ENCODE data around the gene VPS52.

Gene VPS52

DNA sequence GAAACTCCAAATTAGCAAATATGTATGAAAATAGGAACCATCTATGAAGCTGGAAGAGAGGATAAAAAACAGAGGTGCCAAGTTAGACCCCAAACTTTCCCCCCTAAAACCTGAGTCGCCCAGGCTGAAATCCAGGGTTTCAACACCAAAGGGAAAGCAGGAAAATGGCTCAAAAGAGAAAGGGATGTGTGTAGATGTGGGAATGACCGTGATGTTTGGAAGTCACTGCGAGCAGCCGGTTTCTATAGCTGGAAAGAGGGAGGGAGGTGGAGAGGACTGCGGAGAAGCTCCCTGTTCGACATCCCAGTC, 58.9 kb downstream of the VPS52 start:
- DNase-seq (ENCODE audit: low read depth in 2 of 2, low spot score in 1 of 2): no peak

DNA sequence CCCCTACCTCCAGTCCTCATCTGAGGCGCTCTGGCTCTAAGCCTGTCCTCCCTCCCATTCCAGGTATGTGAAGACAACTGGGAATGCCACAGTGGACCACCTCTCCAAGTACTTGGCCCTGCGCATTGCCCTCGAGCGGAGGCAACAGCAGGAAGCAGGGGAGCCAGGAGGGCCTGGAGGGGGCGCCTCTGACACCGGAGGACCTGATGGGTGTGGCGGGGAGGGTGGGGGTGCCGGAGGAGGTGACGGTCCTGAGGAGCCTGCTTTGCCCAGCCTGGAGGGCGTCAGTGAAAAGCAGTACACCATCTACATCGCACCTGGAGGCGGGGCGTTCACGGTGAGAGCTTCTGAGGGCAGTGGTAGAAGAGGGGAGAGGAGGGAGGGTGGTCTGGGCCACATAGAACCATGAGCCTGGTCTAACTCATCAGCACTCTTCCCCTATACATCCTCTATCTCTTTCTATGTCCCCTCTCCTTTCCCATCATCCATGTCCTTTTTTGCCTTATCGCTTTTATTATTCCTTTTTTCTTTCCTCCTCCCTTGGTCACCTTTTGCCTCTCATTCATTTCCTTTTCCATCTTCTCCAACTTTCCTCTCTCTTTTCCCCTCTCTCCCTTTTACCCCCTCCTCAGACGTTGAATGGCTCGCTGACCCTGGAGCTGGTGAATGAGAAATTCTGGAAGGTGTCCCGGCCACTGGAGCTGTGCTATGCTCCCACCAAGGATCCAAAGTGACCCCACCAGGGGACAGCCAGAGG, 59.8 kb downstream of the VPS52 start:
- DNase-seq (ENCODE audit: low read depth in 2 of 2, low spot score in 1 of 2): no peak

GRCh38 chr6:33211136-33211535, 60.5 kb downstream of the VPS52 start:
- DNase-seq (ENCODE audit: low read depth in 2 of 2, low spot score in 1 of 2): no peak

- no peak for DNase-seq (ENCODE audit: low read depth in 2 of 2, low spot score in 1 of 2)
These were observed 61.8 kb downstream of the VPS52 start for GRCh38 chr6:33209856-33210255.

DNA sequence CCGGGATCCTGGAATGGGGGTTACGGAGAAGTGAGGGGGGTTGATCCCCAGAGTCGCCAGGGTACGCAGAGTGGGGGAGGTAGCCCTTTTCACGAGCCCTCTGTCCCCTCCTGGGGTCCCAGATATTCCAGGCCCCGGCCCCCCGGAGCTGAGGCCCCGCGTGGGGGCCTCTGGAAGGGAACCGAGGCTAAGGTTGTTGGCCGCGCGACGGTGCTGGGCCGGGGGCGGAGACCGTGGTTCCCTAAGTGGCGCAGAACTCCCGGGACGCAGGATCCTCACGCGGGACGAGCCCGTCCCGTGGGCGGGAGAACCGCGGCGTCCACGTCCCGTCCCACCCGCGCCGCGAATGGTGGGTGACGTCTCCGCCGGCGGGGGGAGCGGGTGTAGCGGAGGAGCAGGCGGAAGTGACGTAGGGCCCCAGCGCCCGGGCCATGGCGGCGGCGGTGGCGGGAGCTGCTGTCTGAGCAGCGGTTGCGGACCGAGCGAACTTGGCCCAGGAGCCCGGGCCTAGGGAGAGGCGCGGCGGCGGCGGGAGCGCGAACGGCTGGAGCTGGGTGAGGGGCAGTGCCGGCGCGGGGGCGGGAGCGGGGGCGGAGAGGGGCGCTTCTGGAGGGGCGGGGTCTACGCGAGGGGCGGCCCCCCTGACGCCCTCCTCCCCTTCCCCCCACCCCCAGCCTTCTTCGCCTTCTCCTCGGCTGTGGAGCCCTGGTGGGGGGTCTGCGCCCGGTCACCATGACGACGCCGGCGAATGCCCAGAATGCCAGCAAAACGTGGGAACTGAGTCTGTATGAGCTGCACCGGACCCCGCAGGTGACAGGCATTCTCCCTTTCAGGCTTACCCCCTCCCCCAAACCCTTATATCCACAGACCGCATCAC, 63.3 kb downstream of the VPS52 start, which contains the start of gene RING1:
Gene RING1 (plus strand): TSS at position 410 of the 877 bp plus-strand sequence. CDS start 323 bp downstream, at position 733.
- DNase-seq (ENCODE audit: low read depth in 2 of 2, low spot score in 1 of 2): peak; percentile 64 to 78

DNA sequence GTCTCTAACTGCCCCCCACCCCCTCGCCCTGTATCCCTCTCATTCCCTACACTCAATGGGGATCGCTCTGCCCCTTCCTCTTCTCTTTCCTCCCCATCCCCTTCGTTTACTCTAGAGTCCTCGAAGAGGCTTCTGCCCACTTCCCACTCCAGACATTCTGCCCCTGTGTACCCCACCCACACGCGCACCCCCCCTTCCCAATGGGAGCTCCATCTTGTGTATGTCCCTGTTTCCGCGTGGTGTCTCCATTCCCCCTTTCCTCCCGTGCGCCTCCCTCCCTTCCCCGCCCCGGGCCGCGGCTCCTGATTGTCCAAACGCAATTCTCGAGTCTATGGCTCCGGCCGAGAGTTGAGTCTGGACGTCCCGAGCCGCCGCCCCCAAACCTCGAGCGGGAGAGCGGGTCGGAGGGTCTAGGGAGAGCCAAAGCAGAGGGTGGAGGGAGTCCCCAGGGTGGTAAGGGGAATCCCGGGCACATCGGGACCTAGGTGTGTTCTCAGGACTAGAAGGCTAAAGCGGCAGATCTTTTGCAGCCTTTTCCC, 64.1 kb downstream of the VPS52 start:
- DNase-seq (ENCODE audit: low read depth in 2 of 2, low spot score in 1 of 2): no peak

- DNase-seq (ENCODE audit: low read depth in 2 of 2, low spot score in 1 of 2): no peak
These were observed 64.7 kb downstream of the VPS52 start for GRCh38 chr6:33206864-33207551.

DNA sequence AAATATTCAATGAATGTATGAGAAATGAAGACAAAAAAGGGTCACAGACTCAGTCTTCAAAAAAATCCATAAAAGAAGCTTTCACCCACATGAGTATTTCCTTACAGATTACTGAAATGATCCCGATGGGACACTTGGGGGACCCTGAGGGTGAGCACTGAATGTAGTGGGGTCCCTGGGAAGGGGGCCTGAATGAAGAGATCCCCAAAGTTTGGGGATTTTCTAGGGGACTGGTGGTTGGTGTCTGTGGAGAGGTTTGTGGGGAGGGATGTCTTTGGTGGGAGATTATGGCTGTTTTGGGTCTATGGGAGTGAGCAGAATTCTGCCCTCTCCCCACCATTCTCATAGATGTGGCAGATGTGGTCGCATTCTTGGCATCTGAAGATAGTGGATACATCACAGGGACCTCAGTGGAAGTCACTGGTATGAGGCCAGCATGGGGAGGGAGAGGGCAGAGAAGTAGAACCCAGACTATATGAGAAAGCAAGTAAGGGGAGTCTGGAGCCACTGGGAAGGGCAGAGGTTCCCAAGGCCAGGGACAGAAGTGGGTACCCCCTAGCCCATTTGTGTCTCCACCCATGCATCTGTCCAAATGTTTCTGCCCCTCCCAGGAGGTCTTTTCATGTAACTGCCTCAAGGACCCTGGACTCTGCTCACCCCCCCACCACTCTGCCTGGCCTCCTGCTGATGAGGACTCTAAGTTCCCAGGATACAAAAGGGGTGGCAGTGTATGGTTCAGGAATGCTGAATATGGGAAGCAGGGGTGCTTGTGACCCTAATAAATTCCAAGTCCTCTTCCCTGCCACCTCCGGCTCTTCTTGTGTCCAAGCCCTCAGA, 65.4 kb downstream of the VPS52 start:
- DNase-seq (ENCODE audit: low read depth in 2 of 2, low spot score in 1 of 2): no peak

GRCh38 chr6:33205191-33206026, 66.3 kb downstream of the VPS52 start:
- no peak for DNase-seq (ENCODE audit: low read depth in 2 of 2, low spot score in 1 of 2)

- peak; percentile 80 to 86 for DNase-seq (ENCODE audit: low read depth in 2 of 2, low spot score in 1 of 2)
These were observed 67.1 kb downstream of the VPS52 start, which contains the start of gene HSD17B8 for GRCh38 chr6:33204415-33205190. TSS of gene HSD17B8 (plus strand) at chr6:33204655. CDS start at chr6:33204669, 14 bp downstream.

DNA sequence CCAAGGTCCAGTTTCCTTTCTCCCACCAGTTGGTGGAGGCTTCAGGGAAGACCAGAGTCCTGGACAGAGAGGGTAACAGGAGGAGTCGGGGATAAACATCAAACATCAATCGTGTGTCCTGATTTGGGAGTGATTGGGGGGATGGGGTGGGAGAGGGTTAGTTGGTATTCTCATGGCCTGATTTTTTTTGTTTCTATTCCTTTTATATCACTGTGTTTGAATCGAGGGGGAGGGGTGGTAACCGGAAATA, 67.6 kb downstream of the VPS52 start:
- no peak for DNase-seq (ENCODE audit: low read depth in 2 of 2, low spot score in 1 of 2)

GRCh38 chr6:33203443-33204164, 68.1 kb downstream of the VPS52 start:
- DNase-seq (ENCODE audit: low read depth in 2 of 2, low spot score in 1 of 2): no peak

- DNase-seq (ENCODE audit: low read depth in 2 of 2, low spot score in 1 of 2): no peak
These were observed 68.9 kb downstream of the VPS52 start for GRCh38 chr6:33202799-33203198.

DNA sequence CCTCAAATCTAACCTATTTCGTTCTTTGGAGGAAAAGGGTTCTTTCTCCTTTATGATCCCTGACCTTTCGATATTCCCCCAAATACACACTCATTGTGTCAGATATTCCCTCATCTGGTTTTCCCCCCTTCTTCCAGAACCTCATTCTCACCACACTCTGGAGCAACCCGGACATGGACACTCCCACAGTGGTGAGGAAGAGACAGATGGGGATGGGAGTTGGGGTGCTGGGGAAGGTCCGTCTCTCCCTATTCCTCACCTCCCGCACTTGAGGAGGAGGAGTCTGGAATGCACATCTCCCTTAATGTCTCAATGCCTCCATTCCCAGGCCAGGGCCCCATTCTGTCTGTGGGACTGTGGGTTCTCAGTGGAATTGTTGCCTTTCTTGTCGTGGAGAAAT, 69.7 kb downstream of the VPS52 start:
- DNase-seq (ENCODE audit: low read depth in 2 of 2, low spot score in 1 of 2): no peak

DNA sequence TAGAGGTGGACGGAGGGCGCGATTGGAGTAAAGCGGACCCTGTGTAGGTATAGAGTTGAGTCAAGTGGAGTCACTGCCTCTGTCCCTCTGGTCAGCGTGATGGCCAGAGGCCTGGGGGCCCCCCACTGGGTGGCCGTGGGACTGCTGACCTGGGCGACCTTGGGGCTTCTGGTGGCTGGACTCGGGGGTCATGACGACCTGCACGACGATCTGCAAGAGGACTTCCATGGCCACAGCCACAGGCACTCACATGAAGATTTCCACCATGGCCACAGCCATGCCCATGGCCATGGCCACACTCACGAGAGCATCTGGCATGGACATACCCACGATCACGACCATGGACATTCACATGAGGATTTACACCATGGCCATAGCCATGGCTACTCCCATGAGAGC, 70.5 kb downstream of the VPS52 start:
- DNase-seq (ENCODE audit: low read depth in 2 of 2, low spot score in 1 of 2): no peak

Data from stimulated activated CD8-positive, alpha-beta memory T cell treated with anti-CD3 and anti-CD28 coated beads, Interleukin-4, amount 100 ng/mL, for 4 hours (primary cell).